Measurements from ENCODE around the gene NKX2-2. TPM values are rescaled to one million over a fixed set of nuclear protein-coding genes. Genes with fewer than 3 reads are reported as not detected.

The NKX2-2 gene
- total and polyA plus RNA-seq, 8 donors = 2.0 to 28.7 (median 3.7) TPM

- Histone ChIP-seq H3K36me3 (no peaks in the 10 kb centered on the region), H3K27ac (no peak overlapping the region), H3K4me3 (no peak overlapping the region), H3K27me3 (peaks cover 0 to 15% (median 3%) of the 10 kb centered on the region in 4 donors), H3K4me1 (peaks cover 0 to 8% (median 0%) of the 10 kb centered on the region in 3 donors), H3K9me3 (no peaks in the 10 kb centered on the region)
- 59 to 82% methylated on average over 11 of the region's 11 CpGs for WGBS, 2 donors
- intact Hi-C loops (cut with DNase I) = loop anchor here (10.0 kb wide), 4 partner anchors 256 to 656 kb away; no protein-coding TSS in a partner anchor
- ATAC-seq (no peak), DNase-seq (no peak), FAIRE-seq (no peak)
- TF ChIP-seq CTCF (IDR thresholded peaks at IDR 0.05) = no peak
These were observed 12.7 kb downstream of the NKX2-2 start for GRCh38 chr20:21501184-21501583.

GRCh38 chr20:21500599-21500998, 13.3 kb downstream of the NKX2-2 start:
- H3K4me1 ChIP-seq = peaks cover 0 to 3% (median 0%) of the 10 kb centered on the region in 3 donors
- H3K27ac ChIP-seq = no peak overlapping the region
- H3K4me3 ChIP-seq = no peak overlapping the region
- peaks cover 0 to 9% (median 0%) of the 10 kb centered on the region in 4 donors for H3K27me3 ChIP-seq
- TF ChIP-seq CTCF (IDR thresholded peaks at IDR 0.05) = no peak
- no peak for FAIRE-seq
- H3K9me3 ChIP-seq = no peaks in the 10 kb centered on the region
- no peaks in the 10 kb centered on the region for H3K36me3 ChIP-seq
- WGBS, 2 donors = 45 to 70% methylated on average over 7 of the region's 7 CpGs
- no peak for ATAC-seq
- no peak for DNase-seq
- intact Hi-C loops (cut with DNase I) = loop anchor here (10.0 kb wide), 4 partner anchors 256 to 656 kb away; no protein-coding TSS in a partner anchor

- H3K4me3 ChIP-seq = no peak overlapping the region
- WGBS, 2 donors = 65 to 66% methylated on average over 7 of the region's 7 CpGs
- DNase-seq (no peak), ATAC-seq (no peak), FAIRE-seq (no peak)
- no peaks in the 10 kb centered on the region for H3K9me3 ChIP-seq
- no peaks in the 10 kb centered on the region for H3K36me3 ChIP-seq
- no peak for TF ChIP-seq CTCF (IDR thresholded peaks at IDR 0.05)
- peaks cover 0 to 1% (median 0%) of the 10 kb centered on the region in 4 donors for H3K27me3 ChIP-seq
- H3K27ac ChIP-seq = no peak overlapping the region
- no peaks in the 10 kb centered on the region for H3K4me1 ChIP-seq
- intact Hi-C loops (cut with DNase I) = loop anchor here (10.0 kb wide), 4 partner anchors 255 to 655 kb away; no protein-coding TSS in a partner anchor
These were observed 14.2 kb downstream of the NKX2-2 start for GRCh38 chr20:21499641-21500040.

GRCh38 chr20:21498635-21499034, 15.2 kb downstream of the NKX2-2 start:
- Histone ChIP-seq H3K4me1 (no peaks in the 10 kb centered on the region), H3K9me3 (no peaks in the 10 kb centered on the region), H3K27me3 (no peaks in the 10 kb centered on the region), H3K27ac (no peak overlapping the region), H3K36me3 (no peaks in the 10 kb centered on the region), H3K4me3 (no peak overlapping the region)
- WGBS, 2 donors = 46 to 48% methylated on average over 4 of the region's 4 CpGs
- ATAC-seq = no peak
- intact Hi-C loops (cut with DNase I) = no loop called here
- no peak for DNase-seq
- FAIRE-seq = no peak
- TF ChIP-seq CTCF (IDR thresholded peaks at IDR 0.05) = no peak

- H3K4me1 ChIP-seq = no peaks in the 10 kb centered on the region
- WGBS, 2 donors = 56 to 64% methylated on average over 6 of the region's 6 CpGs
- no peaks in the 10 kb centered on the region for H3K27me3 ChIP-seq
- H3K27ac ChIP-seq = no peak overlapping the region
- H3K4me3 ChIP-seq = no peak overlapping the region
- no peak for TF ChIP-seq CTCF (IDR thresholded peaks at IDR 0.05)
- no peaks in the 10 kb centered on the region for H3K9me3 ChIP-seq
- FAIRE-seq = no peak
- H3K36me3 ChIP-seq = no peaks in the 10 kb centered on the region
- no peak for DNase-seq
- intact Hi-C loops (cut with DNase I) = no loop called here
- no peak for ATAC-seq
These were observed 15.7 kb downstream of the NKX2-2 start for GRCh38 chr20:21498195-21498594.
